GM12878 (cell line): ENCODE data around the gene IFNL1.

Experiments
- CHD2 ChIP-seq: IDR thresholded peaks from 2 replicates; pipeline ENCODE4 v1.6.1; 2011; ENCODE audit warnings: low read depth, low read length, improper control_type of control experiment, borderline replicate concordance
- CREB1 ChIP-seq: IDR thresholded peaks from 2 replicates; pipeline ENCODE4 v1.6.1; 2012; ENCODE audit warnings: low read depth, mild to moderate bottlenecking, inconsistent platforms
- CTCF ChIP-seq, 3 experiments: IDR thresholded peaks in 2 of 3; conservative IDR thresholded peaks in 1 of 3; 2 replicates each; pipeline ENCODE4 v1.5.1; 2011; ENCODE audit warnings: low read depth in 3 of 3, low read length in 3 of 3, mild to moderate bottlenecking in 3 of 3, control low read depth in 2 of 3, moderate library complexity in 2 of 3, inconsistent platforms in 1 of 3, mixed read lengths in 1 of 3; ENCODE audit not compliant: control insufficient read depth in 2 of 3, insufficient read depth in 1 of 3; ENCODE audit errors: extremely low read depth in 1 of 3
- E2F4 ChIP-seq: IDR thresholded peaks from 2 replicates; pipeline ENCODE4 v1.6.1; 2012; ENCODE audit warnings: low read depth, low read length, improper control_type of control experiment
- GABPA ChIP-seq: IDR thresholded peaks from 2 replicates; pipeline ENCODE4 v1.6.1; 2014; ENCODE audit warnings: antibody characterized with exemption, low read depth, mild to moderate bottlenecking, inconsistent platforms
- JUNB ChIP-seq: IDR thresholded peaks from 2 replicates; pipeline ENCODE4 v1.6.1; 2016; ENCODE audit warnings: antibody characterized with exemption, mild to moderate bottlenecking
- POLR2A ChIP-seq: IDR thresholded peaks from 2 replicates; pipeline ENCODE4 v1.6.1; 2011; ENCODE audit warnings: low read depth, mild to moderate bottlenecking, low read length
- POLR2AphosphoS2 ChIP-seq: IDR thresholded peaks from 2 replicates; pipeline ENCODE4 v1.6.1; 2011; ENCODE audit warnings: low read depth, mild to moderate bottlenecking, low read length, improper control_type of control experiment, moderate library complexity
- POLR2AphosphoS5 ChIP-seq: IDR thresholded peaks from 2 replicates; pipeline ENCODE4 v1.6.1; 2011; ENCODE audit warnings: mild to moderate bottlenecking, low read length, inconsistent platforms
- RAD21 ChIP-seq: IDR thresholded peaks from 2 replicates; pipeline ENCODE4 v1.6.1; 2011; ENCODE audit warnings: mild to moderate bottlenecking, low read depth, low read length, moderate library complexity; ENCODE audit not compliant: insufficient read depth
- SMC3 ChIP-seq: IDR thresholded peaks from 2 replicates; pipeline ENCODE4 v1.6.1; 2011; ENCODE audit warnings: low read length, improper control_type of control experiment, borderline replicate concordance
- TF ChIP-seq, protein P1 (sequence below): IDR thresholded peaks from 2 replicates; pipeline ENCODE4 v1.6.1; 2011; ENCODE audit warnings: low read depth, mild to moderate bottlenecking, low read length, moderate library complexity, borderline replicate concordance; ENCODE audit errors: extremely low read depth

DNA sequence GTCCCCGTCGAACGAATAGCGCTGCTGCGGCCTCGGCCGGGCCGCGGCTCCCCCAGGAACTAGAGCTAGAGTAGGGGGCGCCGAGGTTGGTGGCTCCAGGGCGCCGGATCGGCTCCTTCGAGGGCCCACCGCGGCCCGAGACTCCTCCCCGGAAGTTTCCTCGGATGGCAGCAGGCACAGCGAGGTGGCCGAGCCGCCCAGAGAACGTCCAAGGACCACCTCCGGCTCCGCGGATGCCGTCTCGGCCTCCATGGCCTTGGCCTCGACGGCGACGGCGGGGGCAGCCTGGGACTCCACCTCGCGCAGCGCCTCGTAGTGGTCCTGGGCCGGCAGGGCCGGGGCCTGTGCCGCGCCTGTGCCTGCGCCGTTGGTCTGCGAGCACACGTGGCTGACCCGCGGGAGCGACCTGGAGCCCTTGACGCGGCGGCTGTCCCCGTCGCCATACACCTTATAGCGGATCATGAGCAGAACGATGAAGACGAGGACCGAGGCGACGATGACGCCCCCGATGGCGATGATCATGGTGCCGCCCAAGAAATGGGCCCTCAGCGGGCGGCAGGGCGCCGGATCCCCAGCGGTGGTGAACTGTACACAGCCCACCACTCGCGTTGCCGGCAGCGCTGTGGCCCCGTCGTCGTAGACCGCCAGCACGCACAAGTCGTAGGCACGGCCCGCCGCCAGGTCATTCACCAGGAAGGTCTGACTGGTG, 11.8 kb downstream of the IFNL1 start:
- TF ChIP-seq RAD21: no peak
- no peak for TF ChIP-seq SMC3
- no peak for TF ChIP-seq CHD2
- TF ChIP-seq, protein P1, sequence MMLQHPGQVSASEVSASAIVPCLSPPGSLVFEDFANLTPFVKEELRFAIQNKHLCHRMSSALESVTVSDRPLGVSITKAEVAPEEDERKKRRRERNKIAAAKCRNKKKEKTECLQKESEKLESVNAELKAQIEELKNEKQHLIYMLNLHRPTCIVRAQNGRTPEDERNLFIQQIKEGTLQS: no peak
- TF ChIP-seq CTCF (IDR thresholded peaks at IDR 0.05 in 2 of 3, conservative IDR thresholded peaks at IDR 0.05 in 1 of 3; ENCODE audit: control insufficient read depth in 2 of 3, extremely low read depth in 1 of 3, insufficient read depth in 1 of 3, low read depth in 3 of 3, low read length in 3 of 3): no peak
- no peak for TF ChIP-seq POLR2A
- TF ChIP-seq POLR2AphosphoS5: no peak
- no peak for TF ChIP-seq CREB1
- no peak for TF ChIP-seq JUNB
- TF ChIP-seq POLR2AphosphoS2: no peak
- TF ChIP-seq GABPA: no peak
- no peak for TF ChIP-seq E2F4
